ENCODE results near the gene RANBP10.

RANBP10 gene

GRCh38 chr16:67825906-67826305, 19.5 kb upstream of the RANBP10 start:
- no peak for FAIRE-seq

- no peak for FAIRE-seq
Measured at GRCh38 chr16:67825119-67825518, 18.8 kb upstream of the RANBP10 start.

GRCh38 chr16:67822511-67822910, 16.2 kb upstream of the RANBP10 start:
- FAIRE-seq, result no peak

GRCh38 chr16:67820608-67821259, 14.4 kb upstream of the RANBP10 start:
- FAIRE-seq, result no peak

- FAIRE-seq, result no peak
Measured at GRCh38 chr16:67814567-67814966, 8.2 kb upstream of the RANBP10 start.

- FAIRE-seq, result no peak
Measured at GRCh38 chr16:67811899-67812298, 5.5 kb upstream of the RANBP10 start.

GRCh38 chr16:67807148-67807682, 855 bp upstream of the RANBP10 start:
- no peak for FAIRE-seq

GRCh38 chr16:67805718-67806427, 487 bp downstream of the RANBP10 start:
- FAIRE-seq, result no peak

- FAIRE-seq, result no peak
Measured at GRCh38 chr16:67804853-67805542, 1.4 kb downstream of the RANBP10 start.

- no peak for FAIRE-seq
Measured at GRCh38 chr16:67803894-67804293, 2.5 kb downstream of the RANBP10 start.

- no peak for FAIRE-seq
Measured at GRCh38 chr16:67801883-67802282, 4.5 kb downstream of the RANBP10 start.

GRCh38 chr16:67801241-67801640, 5.1 kb downstream of the RANBP10 start:
- no peak for FAIRE-seq

GRCh38 chr16:67800338-67800926, 5.9 kb downstream of the RANBP10 start:
- FAIRE-seq, result no peak

GRCh38 chr16:67796099-67796718, 10.2 kb downstream of the RANBP10 start:
- no peak for FAIRE-seq

GRCh38 chr16:67790071-67790470, 16.3 kb downstream of the RANBP10 start:
- no peak for FAIRE-seq

GRCh38 chr16:67786491-67786890, 19.9 kb downstream of the RANBP10 start:
- no peak for FAIRE-seq

- no peak for FAIRE-seq
Measured at GRCh38 chr16:67783353-67783725, 23.0 kb downstream of the RANBP10 start.

GRCh38 chr16:67782567-67783352, 23.6 kb downstream of the RANBP10 start:
- FAIRE-seq, result no peak

GRCh38 chr16:67781565-67781921, 24.8 kb downstream of the RANBP10 start:
- no peak for FAIRE-seq

- FAIRE-seq, result no peak
Measured at GRCh38 chr16:67780847-67781564, 25.4 kb downstream of the RANBP10 start.

- no peak for FAIRE-seq
Measured at GRCh38 chr16:67779256-67780014, 26.9 kb downstream of the RANBP10 start.
